ENCODE measurements around the gene EFS. TPM values are rescaled to one million over a fixed set of nuclear protein-coding genes. Genes with fewer than 3 reads are reported as not detected.
A peak's percentile ranks its signal among the peaks of the same experiment; 100 is the strongest.

EFS gene
- total and polyA plus RNA-seq, 2 of the 8 experiments (the other 6 are each of a cell fraction or from before 2014, with no cell fraction given) = 27.8 to 28.6 TPM

GRCh38 chr14:23320584-23321571 is 44.1 kb downstream of the EFS start, which contains the start of gene PABPN1:
Gene PABPN1 (plus strand): TSS chr14:23321457. CDS start chr14:23321470, 13 bp downstream.
- Histone ChIP-seq H3K79me1 (ENCODE audit: low read depth, low read length) (peaks cover 10% of the 10 kb centered on the region; the same call in 1 of the 2 replicates), H2BK5ac (ENCODE audit: low read depth, low read length) (peak within 1 kb of the TSS; percentile 96), H3K23ac (ENCODE audit: insufficient read length) (no peak within 1 kb of the TSS), H3K4ac (replicated peaks; ENCODE audit: insufficient read length, low read depth, low read length) (peak within 1 kb of the TSS; percentile 90), H4K5ac (ENCODE audit: insufficient read length, low read depth, low read length) (peak within 1 kb of the TSS; percentile 89), H2BK15ac (ENCODE audit: low read length) (0 out of 2 replicates have a peak within 1 kb of the TSS, but pooled peaks have one; percentile 31), H3K23me2 (ENCODE audit: low read depth, low read length) (peaks cover 10% of the 10 kb centered on the region), H3K27ac (ENCODE audit: low read depth, low read length) (peak within 1 kb of the TSS; percentile 92), H3K4me3 (ENCODE audit: extremely low read depth in 1 of 4, insufficient read depth in 2 of 4, low read depth in 3 of 4, low read length in 4 of 4) (peak within 1 kb of the TSS; percentile 96 to 100 (median 99)), H4K20me1 (replicated peaks in 1 of 2; ENCODE audit: control insufficient read depth in 1 of 2, insufficient read depth in 2 of 2, low read length in 2 of 2) (no peaks in the 10 kb centered on the region), H3K27me3 (replicated peaks in 1 of 4; ENCODE audit: control insufficient read depth in 3 of 4, extremely low read depth in 1 of 4, insufficient read depth in 3 of 4, low read length in 3 of 4) (no peaks in the 10 kb centered on the region), H3K9ac (replicated peaks in 1 of 4; ENCODE audit: extremely low read depth in 1 of 4, low read depth in 3 of 4, low read length in 3 of 4) (peak within 1 kb of the TSS; percentile 92 to 98 (median 96)), H4K8ac (ENCODE audit: extremely low read depth, insufficient read depth, low read length) (peak within 1 kb of the TSS; percentile 99; the same call in 1 of the 2 replicates), H2BK20ac (ENCODE audit: low read length) (0 out of 2 replicates have a peak within 1 kb of the TSS, but pooled peaks have one; percentile 23), H3K36me3 (ENCODE audit: control insufficient read depth in 2 of 4, insufficient read depth in 4 of 4, low read length in 3 of 4) (peaks cover 9 to 35% (median 24%) of the 10 kb centered on the region in 4 experiments; a peak in 7 of 8 replicates), H3K9me3 (ENCODE audit: insufficient read depth in 2 of 2, low read depth in 1 of 2, low read length in 1 of 2) (no peaks in the 10 kb centered on the region), H2AK5ac (ENCODE audit: low read depth, low read length) (peak within 1 kb of the TSS; percentile 90), H2BK12ac (ENCODE audit: low read depth, low read length) (peak within 1 kb of the TSS; percentile 77), H4K91ac (replicated peaks; ENCODE audit: insufficient read length, low read length) (peak within 1 kb of the TSS; percentile 88), H3K79me2 (ENCODE audit: control insufficient read depth in 1 of 2, insufficient read depth in 2 of 2, low read length in 2 of 2) (peaks cover 11 to 17% of the 10 kb centered on the region in 2 experiments), H2AFZ (ENCODE audit: low read length) (no peak within 1 kb of the TSS; the same call in 1 of the 2 replicates), H3K4me1 (replicated peaks in 1 of 4; ENCODE audit: control insufficient read depth in 3 of 4, insufficient read depth in 4 of 4, low read length in 3 of 4) (peaks cover 0 to 6% (median 2%) of the 10 kb centered on the region in 4 experiments; a peak in 6 of 7 replicates), H2BK120ac (replicated peaks; ENCODE audit: low read depth, low read length) (no peak within 1 kb of the TSS), H3K14ac (ENCODE audit: insufficient read length) (no peak within 1 kb of the TSS), H3K4me2 (ENCODE audit: insufficient read depth in 1 of 2, low read depth in 2 of 2, low read length in 2 of 2) (peak within 1 kb of the TSS; percentile 87 to 98), H3K56ac (replicated peaks; ENCODE audit: insufficient read length, low read depth, low read length) (peak within 1 kb of the TSS; percentile 71), H3K18ac (ENCODE audit: extremely low read depth, low read length) (peak within 1 kb of the TSS; percentile 43; the same call in 1 of the 2 replicates)
- DNase-seq (ENCODE audit: low read depth in 1 of 2, low spot score in 2 of 2) (peak; percentile 94 to 99), FAIRE-seq (peak; percentile 81)
- WGBS, 2 experiments (ENCODE audit: extremely low coverage in 1 of 2, insufficient coverage in 1 of 2, insufficient read length in 1 of 2, insufficient replicate concordance in 2 of 2, low coverage in 1 of 2, low lambda C conversion rate in 2 of 2, missing lambda C conversion rate in 1 of 2) = 7% methylated on average over 48 of the region's 63 CpGs; no CpG with 5 or more reads in 1 of the 2 experiments
- CTCF ChIA-PET (ENCODE audit: partially characterized antibody) = interaction anchor here (0.7 to 3.8 kb wide), 17 partner anchors 10 to 252 kb away, joined by 3 to 28 read pairs (median 3); partner anchors contain the start of genes BCL2L2 and SLC22A17
- POLR2A ChIA-PET (ENCODE audit: partially characterized antibody) = interaction anchor here (0.6 to 4.7 kb wide), 39 partner anchors 8 to 848 kb away, joined by 3 to 48 read pairs (median 5); partner anchors contain the start of genes ACIN1, AP1G2, BCL2L2 and C14orf119
- peak; percentile 70 for TF ChIP-seq MAX (IDR thresholded peaks at IDR 0.05)
- peak; percentile 62; the same call in 1 of the 2 replicates for TF ChIP-seq PHF8 (conservative IDR thresholded peaks at IDR 0.05; ENCODE audit: low read depth, low read length)
- peak; percentile 95 for TF ChIP-seq SP4 (IDR thresholded peaks at IDR 0.05; ENCODE audit: low read length)
- no peak for TF ChIP-seq CBX5 (IDR thresholded peaks at IDR 0.05; ENCODE audit: low read depth, low read length)
- no peak for TF ChIP-seq NANOG (IDR thresholded peaks at IDR 0.05; ENCODE audit: insufficient read depth, low read depth, low read length, poor library complexity, severe bottlenecking)
- no peak for TF ChIP-seq JUND (IDR thresholded peaks at IDR 0.05; ENCODE audit: low read length)
- TF ChIP-seq KDM5A (IDR thresholded peaks at IDR 0.05; ENCODE audit: low read length) = no peak
- TF ChIP-seq SIN3A (conservative IDR thresholded peaks at IDR 0.05 in 1 of 2, IDR thresholded peaks at IDR 0.05 in 1 of 2; ENCODE audit: low read depth in 1 of 2, low read length in 2 of 2) = peak; percentile 38 to 83; a peak in 2 of 4 replicates
- TF ChIP-seq POLR2AphosphoS5 (IDR thresholded peaks at IDR 0.05; ENCODE audit: low read depth, low read length) = peak; percentile 78; the same call in 1 of the 2 replicates
